HCT116 (cell line): ENCODE measurements around the gene AMPD1. TPM values are rescaled to one million over a fixed set of nuclear protein-coding genes. Genes with fewer than 3 reads are reported as not detected.

ENCODE experiments used
- ATAC-seq: fragments of 200-7000 bp; cut with Tn5 transposase; 2 replicates; pipeline ENCODE4 v1.9.1; 2020; ENCODE audit warnings: mild to moderate bottlenecking, moderate library complexity
- Bru-seq: library from RNA; stranded (reverse); fragments of 400-500 nt; gene quantifications from one replicate; lab custom pipeline; 2021; lab: Mats Ljungman, UMichigan
- BruChase-seq, 2 experiments: library from RNA; stranded (reverse); fragments of 400-500 nt; gene quantifications; one replicate each; lab custom pipeline; 2021; lab: Mats Ljungman, UMichigan
- BruUV-seq: library from RNA; stranded (reverse); fragments of 400-500 nt; replicated peaks from 2 replicates; lab custom pipeline; 2021; lab: Mats Ljungman, UMichigan
- CTCF ChIA-PET: fragments of 300-600 bp; sonication (Branson Sonifier 250); formaldehyde crosslinking; loops from one replicate; lab custom pipeline; 2021; ENCODE audit warnings: antibody characterized with exemption; lab: Charles Lee
- POLR2A ChIA-PET: fragments of 300-600, 350-600 bp; sonication (Branson Sonifier 250); formaldehyde crosslinking; loops from one replicate; lab custom pipeline; 2021; ENCODE audit warnings: antibody characterized with exemption; lab: Charles Lee
- RAD21 ChIA-PET, 2 experiments: fragments of 300-600 bp; sonication (Branson Sonifier 250); formaldehyde crosslinking; loops; one replicate each; lab custom pipeline; 2023; ENCODE audit warnings: low total read pairs in 2 of 2; ENCODE audit not compliant: uncharacterized antibody in 2 of 2, unreplicated experiment in 2 of 2, low non-redundant PET in 1 of 2; lab: Charles Lee
- DNase-seq: peaks from one replicate; pipeline ENCODE4 v3.0.0-alpha.2; 2010; ENCODE audit warnings: low read depth, low spot score
- H2AFZ ChIP-seq: fragments of 200-600 bp; shearing (Covaris generic), sonication (generic); 2 replicates; pipeline ENCODE4 v1.6.1; 2017; ENCODE audit warnings: low read depth, mixed run types, mixed read lengths, antibody characterized with exemption, low read length; ENCODE audit not compliant: poor library complexity, severe bottlenecking
- H3K27ac ChIP-seq: 2 replicates; pipeline ENCODE4 v1.5.1; 2012; ENCODE audit warnings: low read depth, low read length
- H3K27me3 ChIP-seq: fragments of 200-600 bp; sonication (generic); 2 replicates; pipeline ENCODE4 v1.6.1; 2016; ENCODE audit warnings: mixed run types, low read length, mixed read lengths; ENCODE audit not compliant: insufficient read depth
- H3K36me3 ChIP-seq, 2 experiments: fragments of 200-500 bp in 1 of 2; fragments of 200-600 bp in 1 of 2; sonication (Bioruptor generic) in 1 of 2; sonication (generic) in 1 of 2; 2 replicates each; pipeline versions ENCODE4 v1.5.1 to v1.6.1; 2014 to 2016; ENCODE audit warnings: low read length in 2 of 2, inconsistent platforms in 1 of 2, mixed read lengths in 1 of 2, mixed run types in 1 of 2; ENCODE audit not compliant: insufficient read depth in 2 of 2, control insufficient read depth in 1 of 2
- H3K4me1 ChIP-seq, 2 experiments: fragments of 200-600 bp in 1 of 2; sonication (generic) in 1 of 2; 2 replicates each; pipeline versions ENCODE4 v1.5.1 to v1.6.1; 2012 to 2017; ENCODE audit warnings: low read length in 2 of 2, inconsistent platforms in 1 of 2, mild to moderate bottlenecking in 1 of 2, mixed read lengths in 1 of 2, mixed run types in 1 of 2, moderate library complexity in 1 of 2; ENCODE audit not compliant: insufficient read depth in 2 of 2, control insufficient read depth in 1 of 2
- H3K4me2 ChIP-seq: fragments of 200-600 bp; sonication (generic); 2 replicates; pipeline ENCODE4 v1.6.1; 2017; ENCODE audit warnings: mixed run types, low read length, mixed read lengths
- H3K4me3 ChIP-seq, 2 experiments: fragments of 200-600 bp in 1 of 2; sonication (generic) in 1 of 2; replicated peaks in 1 of 2; 2 replicates each; pipeline ENCODE4 v1.5.1; 2011 to 2016; ENCODE audit warnings: low read length in 2 of 2, control low read depth in 1 of 2, low read depth in 1 of 2, mild to moderate bottlenecking in 1 of 2, mixed read lengths in 1 of 2, mixed run types in 1 of 2
- H3K79me2 ChIP-seq: fragments of 200-600 bp; sonication (generic); 2 replicates; pipeline ENCODE4 v1.6.1; 2017; ENCODE audit warnings: mild to moderate bottlenecking, mixed run types, low read length, moderate library complexity, mixed read lengths; ENCODE audit not compliant: insufficient read depth
- H3K9ac ChIP-seq: fragments of 200-600 bp; sonication (generic); 2 replicates; pipeline ENCODE4 v1.6.1; 2016; ENCODE audit warnings: low read length, mixed read lengths
- H3K9me2 ChIP-seq: fragments of 200-600 bp; sonication (generic), shearing (Covaris generic); 2 replicates; pipeline ENCODE4 v1.6.1; 2017; ENCODE audit warnings: mixed run types, mild to moderate bottlenecking, moderate library complexity; ENCODE audit not compliant: insufficient read depth
- H3K9me3 ChIP-seq, 2 experiments: fragments of 200-500 bp in 1 of 2; fragments of 200-600 bp in 1 of 2; sonication (Bioruptor generic) in 1 of 2; sonication (generic) in 1 of 2; 2 replicates each; pipeline ENCODE4 v1.6.1; 2014 to 2017; ENCODE audit warnings: low read length in 2 of 2, mixed read lengths in 2 of 2, inconsistent platforms in 1 of 2, low read depth in 1 of 2, mild to moderate bottlenecking in 1 of 2, mixed run types in 1 of 2, moderate library complexity in 1 of 2; ENCODE audit not compliant: control insufficient read depth in 1 of 2, insufficient read depth in 1 of 2
- H4K20me1 ChIP-seq: fragments of 200-600 bp; sonication (generic), shearing (Covaris generic); 2 replicates; pipeline ENCODE4 v1.6.1; 2017; ENCODE audit warnings: mixed run types, mild to moderate bottlenecking, moderate library complexity; ENCODE audit not compliant: insufficient read depth
- CTCF ChIP-seq, 3 experiments: fragments of 200-600 bp in 1 of 3; sonication (generic) in 1 of 3; IDR thresholded peaks in 2 of 3; conservative IDR thresholded peaks in 1 of 3; 2 replicates each; pipeline ENCODE4 v1.5.1; 2012 to 2017; ENCODE audit warnings: low read depth in 2 of 3, low read length in 2 of 3, antibody characterized with exemption in 1 of 3, borderline replicate concordance in 1 of 3, control low read depth in 1 of 3, mild to moderate bottlenecking in 1 of 3, mixed read lengths in 1 of 3, mixed run types in 1 of 3, moderate library complexity in 1 of 3; ENCODE audit not compliant: insufficient read depth in 1 of 3
- EGR1 ChIP-seq: IDR thresholded peaks from 2 replicates; pipeline ENCODE4 v1.6.1; 2012; ENCODE audit warnings: low read depth
- EZH2 ChIP-seq: fragments of 200-600 bp; sonication (generic); IDR thresholded peaks from 2 replicates; pipeline ENCODE4 v1.6.1; 2017; ENCODE audit warnings: antibody characterized with exemption, mixed run types
- FOSL1 ChIP-seq: IDR thresholded peaks from 2 replicates; pipeline ENCODE4 v1.6.1; 2012; ENCODE audit warnings: low read depth
- JUND ChIP-seq: IDR thresholded peaks from 2 replicates; pipeline ENCODE4 v1.6.1; 2012
- POLR2A ChIP-seq: IDR thresholded peaks from 2 replicates; pipeline ENCODE4 v1.7.0; 2011; ENCODE audit warnings: borderline replicate concordance; ENCODE audit not compliant: insufficient read depth, insufficient read length; ENCODE audit errors: extremely low read depth
- SIN3A ChIP-seq: IDR thresholded peaks from 2 replicates; pipeline ENCODE4 v1.6.1; 2012; ENCODE audit warnings: low read depth
- SRF ChIP-seq: IDR thresholded peaks from 2 replicates; pipeline ENCODE4 v1.6.1; 2012; ENCODE audit warnings: low read depth
- TCF7L2 ChIP-seq: IDR thresholded peaks from 2 replicates; pipeline ENCODE4 v1.7.0; 2011; ENCODE audit warnings: borderline replicate concordance, inconsistent platforms; ENCODE audit not compliant: insufficient read depth, insufficient read length; ENCODE audit errors: extremely low read depth
- YY1 ChIP-seq: IDR thresholded peaks from 2 replicates; pipeline ENCODE4 v1.6.1; 2011; ENCODE audit warnings: low read length, low read depth, moderate library complexity, mild to moderate bottlenecking; ENCODE audit not compliant: insufficient replicate concordance; ENCODE audit errors: extremely low read depth
- ZBTB33 ChIP-seq: IDR thresholded peaks from 2 replicates; pipeline ENCODE4 v1.6.1; 2011; ENCODE audit warnings: mild to moderate bottlenecking, low read length, moderate library complexity; ENCODE audit not compliant: insufficient replicate concordance; ENCODE audit errors: extremely low read depth
- intact Hi-C: fragments of 100-400 bp; cut with micrococcal nuclease; formaldehyde crosslinking; loops from 2 replicates; pipeline ENCODE4 v1.10.0; 2022
- long read RNA-seq: library from polyadenylated mRNA; unstranded; transcript quantifications from one replicate; pipeline ENCODE4 v2.0.0, GENCODE V29; 2021; ENCODE audit not compliant: unreplicated experiment
- polyA plus RNA-seq: library from polyadenylated mRNA; unstranded; fragments of >200 nt; gene quantifications from 2 replicates; pipeline ENCODE4 v1.2.1, GENCODE V29; 2012; ENCODE audit warnings: missing spikeins
- total RNA-seq: library from RNA; stranded (reverse); gene quantifications from one replicate; pipeline ENCODE4 v1.2.1, GENCODE V29; 2021; ENCODE audit not compliant: unreplicated experiment

AMPD1 gene
- total RNA-seq (not detected), Bru-seq, nascent RNA (percentile 14 among the genes with signal in this experiment), BruChase-seq, experiment 1, labeled RNA remaining after a 6-hour chase (percentile 15 among the genes with signal in this experiment), BruChase-seq, experiment 2, labeled RNA remaining after a 2-hour chase (percentile 15 among the genes with signal in this experiment)
- polyA plus RNA-seq, result not detected in 2 replicates
- long read RNA-seq, result 0 reads

GRCh38 chr1:114695430-114696058 lies at the start of gene AMPD1:
AMPD1 (minus strand) TSS chr1:114695546; CDS start chr1:114695471, 75 bp downstream.
- Histone ChIP-seq H3K36me3 (no peaks in the 10 kb centered on the region), H3K4me2 (no peak within 1 kb of the TSS), H3K4me1 (no peaks in the 10 kb centered on the region), H2AFZ (no peak within 1 kb of the TSS), H4K20me1 (no peaks in the 10 kb centered on the region), H3K9me3 (no peaks in the 10 kb centered on the region), H3K27ac (no peak within 1 kb of the TSS), H3K9me2 (no peaks in the 10 kb centered on the region), H3K9ac (no peak within 1 kb of the TSS), H3K79me2 (no peaks in the 10 kb centered on the region), H3K4me3 (no peak within 1 kb of the TSS)
- POLR2A ChIA-PET, result no interaction called here
- DNase-seq (no peak), ATAC-seq (no peak)
- intact Hi-C loops, result no loop called here
- CTCF ChIA-PET, result no interaction called here
- BruUV-seq, result no TSS peak
- TF ChIP-seq POLR2A (no peak), ZBTB33 (no peak), YY1 (no peak), CTCF (IDR thresholded peaks at IDR 0.05 in 2 of 3, conservative IDR thresholded peaks at IDR 0.05 in 1 of 3; ENCODE audit: borderline replicate concordance in 1 of 3, insufficient read depth in 1 of 3, low read depth in 2 of 3, low read length in 2 of 3) (no peak), SRF (no peak), EZH2 (no peak), SIN3A (no peak), TCF7L2 (no peak), FOSL1 (no peak), EGR1 (no peak), JUND (no peak)
- TF ChIP-seq, all 23 proteins: peak for 0
- H3K27me3 ChIP-seq, result no peaks in the 10 kb centered on the region
- RAD21 ChIA-PET, result no interaction called here
